SK-N-SH treated with all-trans-retinoic acid at 6 μM for 48 hours (cell line): Measurements from ENCODE around the gene SPAG9.

Experiments
- ATAC-seq: fragments of 200-7000 bp; cut with Tn5 transposase; 3 replicates; pipeline ENCODE4 v1.9.1; 2020; ENCODE audit warnings: mild to moderate bottlenecking, moderate library complexity
- ARNTL ChIP-seq: fragments of 450-650 bp; formaldehyde crosslinking; IDR thresholded peaks from 2 replicates; pipeline ENCODE4 v1.5.0; 2020; ENCODE audit warnings: low read depth, mild to moderate bottlenecking, moderate library complexity, borderline replicate concordance
- CSDC2 ChIP-seq: fragments of 250-450 bp; sonication (Bioruptor Pico); IDR thresholded peaks from 2 replicates; pipeline ENCODE4 v1.5.0; 2020; ENCODE audit warnings: mild to moderate bottlenecking, moderate library complexity
- ESRRG ChIP-seq: fragments of 250-450 bp; sonication (Bioruptor Pico); IDR thresholded peaks from 2 replicates; pipeline ENCODE4 v1.6.1; 2021; ENCODE audit warnings: mild to moderate bottlenecking
- ISL1 ChIP-seq: fragments of 250-450 bp; sonication (Bioruptor Pico); IDR thresholded peaks from 2 replicates; pipeline ENCODE4 v2.1.2; 2022; ENCODE audit warnings: mild to moderate bottlenecking, moderate library complexity
- OSR1 ChIP-seq: fragments of 250-450 bp; sonication (Bioruptor Pico); IDR thresholded peaks from 2 replicates; pipeline ENCODE4 v1.8.0; 2022; ENCODE audit warnings: moderate library complexity, mild to moderate bottlenecking, inconsistent platforms
- PPARA ChIP-seq: fragments of 250-450 bp; sonication (Bioruptor Pico); IDR thresholded peaks from 2 replicates; pipeline ENCODE4 v1.5.0; 2020; ENCODE audit warnings: mild to moderate bottlenecking, borderline replicate concordance
- SNAI2 ChIP-seq: fragments of 250-450 bp; sonication (Bioruptor Pico); IDR thresholded peaks from 2 replicates; pipeline ENCODE4 v1.5.0; 2020; ENCODE audit warnings: mild to moderate bottlenecking, moderate library complexity
- TCF4 ChIP-seq: fragments of 250-450 bp; sonication (Bioruptor Pico); IDR thresholded peaks from 2 replicates; pipeline ENCODE4 v1.8.0; 2021; ENCODE audit warnings: mild to moderate bottlenecking, moderate library complexity, borderline replicate concordance
- ZC3H10 ChIP-seq: fragments of 250-450 bp; sonication (Bioruptor Pico); IDR thresholded peaks from 2 replicates; pipeline ENCODE4 v1.5.1; 2021; ENCODE audit warnings: mild to moderate bottlenecking, moderate library complexity
- ZFP3 ChIP-seq: fragments of 250-450 bp; sonication (Bioruptor Pico); IDR thresholded peaks from 2 replicates; pipeline ENCODE4 v1.5.0; 2020; ENCODE audit warnings: mild to moderate bottlenecking, moderate library complexity
- ZFP30 ChIP-seq: fragments of 450-650 bp; formaldehyde crosslinking; IDR thresholded peaks from 2 replicates; pipeline ENCODE4 v1.5.0; 2022; ENCODE audit warnings: mild to moderate bottlenecking, moderate library complexity
- ZNF70 ChIP-seq: fragments of 450-650 bp; formaldehyde crosslinking; IDR thresholded peaks from 2 replicates; pipeline ENCODE4 v1.5.0; 2020; ENCODE audit warnings: mild to moderate bottlenecking, moderate library complexity
- ZNF8 ChIP-seq: fragments of 450-650 bp; formaldehyde crosslinking; IDR thresholded peaks from 2 replicates; pipeline ENCODE4 v1.5.0; 2020; ENCODE audit warnings: mild to moderate bottlenecking, moderate library complexity
- TF ChIP-seq, protein P1 (sequence below): fragments of 250-450 bp; sonication (Bioruptor Pico); IDR thresholded peaks from 2 replicates; pipeline ENCODE4 v1.5.0; 2020; ENCODE audit warnings: mild to moderate bottlenecking, moderate library complexity
- TF ChIP-seq, protein P2 (sequence below): fragments of 250-450 bp; sonication (Bioruptor Pico); IDR thresholded peaks from 2 replicates; pipeline ENCODE4 v1.5.1; 2021; ENCODE audit warnings: mild to moderate bottlenecking, moderate library complexity
- TF ChIP-seq, protein P3 (sequence below): fragments of 250-450 bp; sonication (Bioruptor Pico); IDR thresholded peaks from 2 replicates; pipeline ENCODE4 v1.8.0; 2020; ENCODE audit warnings: mild to moderate bottlenecking, moderate library complexity, borderline replicate concordance

SPAG9 gene

DNA sequence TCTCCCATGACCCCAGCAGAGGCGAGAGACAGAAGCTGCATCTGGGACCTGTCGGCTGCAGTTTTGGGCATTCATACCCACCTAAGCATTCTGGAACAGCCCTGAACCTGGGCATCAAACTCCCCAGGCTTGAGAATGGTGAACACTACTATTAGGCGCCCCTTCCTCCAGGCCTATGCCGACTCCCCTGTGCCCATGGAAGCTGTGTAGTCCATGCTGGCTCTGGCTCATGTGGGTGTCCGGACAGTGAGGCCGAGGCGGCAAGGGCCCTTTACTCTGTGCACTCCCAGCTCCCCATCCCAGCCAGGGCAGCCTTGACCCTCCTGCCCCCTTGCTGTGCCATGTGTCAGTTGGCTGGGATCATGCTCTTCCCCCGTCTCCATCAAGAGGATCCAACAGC, 165.5 kb downstream of the SPAG9 start:
- TF ChIP-seq ESRRG (CRISPR knock-in tag) = no peak
- no peak for TF ChIP-seq ZC3H10 (CRISPR knock-in tag)
- no peak for TF ChIP-seq ISL1
- TF ChIP-seq ZFP3 (CRISPR knock-in tag) = no peak
- no peak for TF ChIP-seq ZNF70
- no peak for TF ChIP-seq TCF4 (CRISPR knock-in tag)
- TF ChIP-seq, protein P1, sequence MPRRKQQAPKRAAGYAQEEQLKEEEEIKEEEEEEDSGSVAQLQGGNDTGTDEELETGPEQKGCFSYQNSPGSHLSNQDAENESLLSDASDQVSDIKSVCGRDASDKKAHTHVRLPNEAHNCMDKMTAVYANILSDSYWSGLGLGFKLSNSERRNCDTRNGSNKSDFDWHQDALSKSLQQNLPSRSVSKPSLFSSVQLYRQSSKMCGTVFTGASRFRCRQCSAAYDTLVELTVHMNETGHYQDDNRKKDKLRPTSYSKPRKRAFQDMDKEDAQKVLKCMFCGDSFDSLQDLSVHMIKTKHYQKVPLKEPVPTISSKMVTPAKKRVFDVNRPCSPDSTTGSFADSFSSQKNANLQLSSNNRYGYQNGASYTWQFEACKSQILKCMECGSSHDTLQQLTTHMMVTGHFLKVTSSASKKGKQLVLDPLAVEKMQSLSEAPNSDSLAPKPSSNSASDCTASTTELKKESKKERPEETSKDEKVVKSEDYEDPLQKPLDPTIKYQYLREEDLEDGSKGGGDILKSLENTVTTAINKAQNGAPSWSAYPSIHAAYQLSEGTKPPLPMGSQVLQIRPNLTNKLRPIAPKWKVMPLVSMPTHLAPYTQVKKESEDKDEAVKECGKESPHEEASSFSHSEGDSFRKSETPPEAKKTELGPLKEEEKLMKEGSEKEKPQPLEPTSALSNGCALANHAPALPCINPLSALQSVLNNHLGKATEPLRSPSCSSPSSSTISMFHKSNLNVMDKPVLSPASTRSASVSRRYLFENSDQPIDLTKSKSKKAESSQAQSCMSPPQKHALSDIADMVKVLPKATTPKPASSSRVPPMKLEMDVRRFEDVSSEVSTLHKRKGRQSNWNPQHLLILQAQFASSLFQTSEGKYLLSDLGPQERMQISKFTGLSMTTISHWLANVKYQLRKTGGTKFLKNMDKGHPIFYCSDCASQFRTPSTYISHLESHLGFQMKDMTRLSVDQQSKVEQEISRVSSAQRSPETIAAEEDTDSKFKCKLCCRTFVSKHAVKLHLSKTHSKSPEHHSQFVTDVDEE (CRISPR knock-in tag) = no peak
- no peak for TF ChIP-seq OSR1
- ATAC-seq = no peak

DNA sequence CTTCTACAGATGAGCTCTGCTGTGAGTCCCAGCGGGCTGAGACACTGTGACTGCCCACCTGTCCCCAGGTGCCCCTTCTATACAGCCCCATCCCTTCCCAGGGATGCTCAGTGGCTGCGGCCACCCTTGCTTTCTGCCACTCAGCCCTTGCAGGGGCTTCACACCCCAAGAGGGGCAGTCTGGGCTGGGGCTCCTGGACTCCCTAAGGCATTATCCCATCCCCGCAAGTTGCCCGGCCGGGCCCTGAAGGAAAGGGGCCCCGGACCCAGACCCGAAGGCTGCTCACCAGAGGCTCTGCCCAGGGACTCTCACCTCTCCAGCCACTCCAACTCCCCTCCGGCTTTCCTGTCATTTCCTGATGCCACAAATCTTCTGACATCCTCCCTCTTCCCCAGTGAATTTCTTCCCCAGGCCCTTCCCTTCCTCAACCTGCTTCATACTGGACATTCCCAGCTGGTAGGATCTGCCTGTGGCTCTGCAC, 166.0 kb downstream of the SPAG9 start:
- TF ChIP-seq, protein P1 (CRISPR knock-in tag) = 0 out of 2 replicates have a peak, but pooled peaks have one; percentile 6
- no peak for TF ChIP-seq ZNF70
- no peak for ATAC-seq

DNA sequence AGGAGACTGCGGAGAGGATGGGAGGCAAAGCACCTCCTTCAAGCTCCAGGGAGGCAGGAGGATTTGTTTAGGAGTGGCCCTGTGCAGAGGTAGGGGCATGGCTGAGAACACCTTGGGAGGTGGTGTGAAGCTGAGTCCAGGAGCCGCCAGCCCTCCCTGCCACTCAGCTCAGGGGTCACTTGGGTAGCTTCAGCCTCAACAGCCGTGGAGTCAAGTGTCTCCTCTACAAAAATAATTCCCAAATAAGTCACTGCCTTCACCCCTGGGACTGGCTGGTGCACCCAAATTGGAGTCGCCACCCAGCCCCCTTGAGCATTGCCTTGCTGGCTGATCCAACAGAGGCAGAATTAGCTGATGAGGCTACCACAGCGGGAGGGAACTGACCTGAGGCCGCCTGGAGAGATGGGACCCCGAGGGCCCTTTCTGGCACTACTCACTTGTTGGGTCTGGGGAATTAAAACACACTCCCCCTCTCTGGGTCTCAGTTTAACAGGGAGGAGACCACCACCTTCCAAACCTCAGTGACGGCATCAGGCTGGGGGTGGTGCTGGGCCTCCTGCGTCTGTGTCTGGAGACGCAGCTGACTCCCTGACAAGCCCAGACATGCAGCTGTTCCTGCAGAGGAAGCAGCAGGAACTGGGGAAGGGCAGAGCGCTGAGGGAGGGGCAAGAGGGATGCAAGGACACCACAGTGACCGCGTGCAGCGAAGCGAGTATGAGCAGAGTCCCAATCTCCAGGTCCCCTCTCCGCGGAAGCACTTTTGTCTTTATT, 166.7 kb downstream of the SPAG9 start:
- no peak for TF ChIP-seq ESRRG (CRISPR knock-in tag)
- no peak for TF ChIP-seq PPARA (CRISPR knock-in tag)
- no peak for TF ChIP-seq ZNF8 (CRISPR knock-in tag)
- no peak for TF ChIP-seq ZC3H10 (CRISPR knock-in tag)
- 0 out of 2 replicates have a peak, but pooled peaks have one; percentile 22 for TF ChIP-seq ZFP3 (CRISPR knock-in tag)
- TF ChIP-seq, protein P2, sequence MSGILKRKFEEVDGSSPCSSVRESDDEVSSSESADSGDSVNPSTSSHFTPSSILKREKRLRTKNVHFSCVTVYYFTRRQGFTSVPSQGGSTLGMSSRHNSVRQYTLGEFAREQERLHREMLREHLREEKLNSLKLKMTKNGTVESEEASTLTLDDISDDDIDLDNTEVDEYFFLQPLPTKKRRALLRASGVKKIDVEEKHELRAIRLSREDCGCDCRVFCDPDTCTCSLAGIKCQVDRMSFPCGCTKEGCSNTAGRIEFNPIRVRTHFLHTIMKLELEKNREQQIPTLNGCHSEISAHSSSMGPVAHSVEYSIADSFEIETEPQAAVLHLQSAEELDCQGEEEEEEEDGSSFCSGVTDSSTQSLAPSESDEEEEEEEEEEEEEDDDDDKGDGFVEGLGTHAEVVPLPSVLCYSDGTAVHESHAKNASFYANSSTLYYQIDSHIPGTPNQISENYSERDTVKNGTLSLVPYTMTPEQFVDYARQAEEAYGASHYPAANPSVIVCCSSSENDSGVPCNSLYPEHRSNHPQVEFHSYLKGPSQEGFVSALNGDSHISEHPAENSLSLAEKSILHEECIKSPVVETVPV (CRISPR knock-in tag) = 0 out of 2 replicates have a peak, but pooled peaks have one; percentile 45
- no peak for TF ChIP-seq ARNTL (CRISPR knock-in tag)
- no peak for TF ChIP-seq CSDC2
- TF ChIP-seq TCF4 (CRISPR knock-in tag) = peak; percentile 57; the same call in 1 of the 2 replicates
- TF ChIP-seq, protein P1 (CRISPR knock-in tag) = peak; percentile 23; the same call in 1 of the 2 replicates
- 0 out of 2 replicates have a peak, but pooled peaks have one; percentile 56 for TF ChIP-seq SNAI2 (CRISPR knock-in tag)
- TF ChIP-seq, protein P3, sequence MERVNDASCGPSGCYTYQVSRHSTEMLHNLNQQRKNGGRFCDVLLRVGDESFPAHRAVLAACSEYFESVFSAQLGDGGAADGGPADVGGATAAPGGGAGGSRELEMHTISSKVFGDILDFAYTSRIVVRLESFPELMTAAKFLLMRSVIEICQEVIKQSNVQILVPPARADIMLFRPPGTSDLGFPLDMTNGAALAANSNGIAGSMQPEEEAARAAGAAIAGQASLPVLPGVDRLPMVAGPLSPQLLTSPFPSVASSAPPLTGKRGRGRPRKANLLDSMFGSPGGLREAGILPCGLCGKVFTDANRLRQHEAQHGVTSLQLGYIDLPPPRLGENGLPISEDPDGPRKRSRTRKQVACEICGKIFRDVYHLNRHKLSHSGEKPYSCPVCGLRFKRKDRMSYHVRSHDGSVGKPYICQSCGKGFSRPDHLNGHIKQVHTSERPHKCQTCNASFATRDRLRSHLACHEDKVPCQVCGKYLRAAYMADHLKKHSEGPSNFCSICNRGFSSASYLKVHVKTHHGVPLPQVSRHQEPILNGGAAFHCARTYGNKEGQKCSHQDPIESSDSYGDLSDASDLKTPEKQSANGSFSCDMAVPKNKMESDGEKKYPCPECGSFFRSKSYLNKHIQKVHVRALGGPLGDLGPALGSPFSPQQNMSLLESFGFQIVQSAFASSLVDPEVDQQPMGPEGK (CRISPR knock-in tag) = no peak
- no peak for TF ChIP-seq ZFP30 (CRISPR knock-in tag)
- 0 out of 2 replicates have a peak, but pooled peaks have one; percentile 27 for TF ChIP-seq OSR1
- peak; percentile 13 for ATAC-seq
